IMR-90 (cell line): ENCODE data around the gene BRCA1. TPM values are rescaled to one million over a fixed set of nuclear protein-coding genes. Genes with fewer than 3 reads are reported as not detected.
A peak's percentile ranks its signal among the peaks of the same experiment; 100 is the strongest.

Experiments
- ATAC-seq: fragments of 200-7000 bp; cut with Tn5 transposase; 2 replicates; pipeline ENCODE4 v1.9.1; 2020; ENCODE audit warnings: low read depth, mild to moderate bottlenecking, moderate library complexity
- BruUV-seq: library from RNA; stranded (reverse); fragments of 400-500 nt; replicated peaks from 2 replicates; lab custom pipeline; 2021; lab: Mats Ljungman, UMichigan
- CTCF ChIA-PET: fragments of 300-600 bp; formaldehyde crosslinking; extraction: SDS; loops from one replicate; lab custom pipeline; 2021; ENCODE audit warnings: antibody characterized with exemption; lab: Yijun Ruan, JAX
- POLR2A ChIA-PET: fragments of 300-600 bp; sonication (Branson Sonifier 250); formaldehyde crosslinking; loops from one replicate; lab custom pipeline; 2022; ENCODE audit warnings: antibody characterized with exemption; ENCODE audit not compliant: unreplicated experiment; lab: Charles Lee
- DNase-seq: peaks from one replicate; pipeline ENCODE4 v3.0.0; 2013
- H2AFZ ChIP-seq: replicated peaks from 2 replicates; pipeline ENCODE3; 2013; ENCODE audit warnings: low read length, mild to moderate bottlenecking; ENCODE audit not compliant: poor library complexity
- H2AK5ac ChIP-seq: 2 replicates; pipeline ENCODE4 v1.6.1; 2013; ENCODE audit warnings: low read depth, low read length, inconsistent platforms
- H2AK9ac ChIP-seq: replicated peaks from 2 replicates; pipeline ENCODE3; 2013; ENCODE audit warnings: mild to moderate bottlenecking, low read depth, low read length, moderate library complexity; ENCODE audit not compliant: poor library complexity
- H2BK120ac ChIP-seq: 2 replicates; pipeline ENCODE4 v1.6.1; 2013; ENCODE audit warnings: low read depth, low read length, inconsistent platforms
- H2BK15ac ChIP-seq: 3 replicates; pipeline ENCODE4 v1.6.1; 2013; ENCODE audit warnings: low read depth, low read length, inconsistent platforms
- H2BK20ac ChIP-seq: 2 replicates; pipeline ENCODE4 v1.6.1; 2013; ENCODE audit warnings: low read depth, mild to moderate bottlenecking, inconsistent platforms, low read length, moderate library complexity
- H2BK5ac ChIP-seq: 2 replicates; pipeline ENCODE4 v1.6.1; 2013; ENCODE audit warnings: mild to moderate bottlenecking, low read depth, low read length, inconsistent platforms; ENCODE audit not compliant: poor library complexity, severe bottlenecking
- H3K14ac ChIP-seq: replicated peaks from 2 replicates; pipeline ENCODE4 v1.6.1; 2013; ENCODE audit warnings: low read depth, low read length, inconsistent platforms
- H3K18ac ChIP-seq: 2 replicates; pipeline ENCODE4 v1.6.1; 2013; ENCODE audit warnings: low read depth, low read length, control low read depth
- H3K23ac ChIP-seq: 2 replicates; pipeline ENCODE4 v1.6.1; 2013; ENCODE audit warnings: low read depth, low read length, inconsistent platforms
- H3K27ac ChIP-seq: 2 replicates; pipeline ENCODE4 v1.5.1; 2013; ENCODE audit warnings: mild to moderate bottlenecking, control low read depth, low read length; ENCODE audit not compliant: insufficient read depth
- H3K27me3 ChIP-seq: 2 replicates; pipeline ENCODE4 v1.6.1; 2013; ENCODE audit warnings: low read length; ENCODE audit not compliant: control insufficient read depth, insufficient read depth
- H3K36me3 ChIP-seq: 2 replicates; pipeline ENCODE4 v1.6.1; 2013; ENCODE audit warnings: low read length, mixed read lengths; ENCODE audit not compliant: control insufficient read depth, insufficient read depth
- H3K4ac ChIP-seq: 2 replicates; pipeline ENCODE4 v1.6.1; 2013; ENCODE audit warnings: low read depth, low read length, inconsistent platforms
- H3K4me1 ChIP-seq: 2 replicates; pipeline ENCODE4 v1.6.1; 2013; ENCODE audit warnings: low read length, mixed read lengths; ENCODE audit not compliant: control insufficient read depth, insufficient read depth
- H3K4me2 ChIP-seq: 2 replicates; pipeline ENCODE4 v1.6.1; 2013; ENCODE audit warnings: low read depth, mild to moderate bottlenecking, control low read depth, low read length, moderate library complexity
- H3K4me3 ChIP-seq: 2 replicates; pipeline ENCODE4 v1.5.1; 2013; ENCODE audit warnings: low read depth, mild to moderate bottlenecking, control low read depth, low read length, moderate library complexity; ENCODE audit not compliant: insufficient read depth
- H3K56ac ChIP-seq: 2 replicates; pipeline ENCODE4 v1.6.1; 2013; ENCODE audit warnings: low read length, inconsistent platforms; ENCODE audit not compliant: insufficient read depth; ENCODE audit errors: extremely low read depth
- H3K79me1 ChIP-seq, 2 experiments: 2 replicates each; pipeline ENCODE4 v1.6.1; 2013; ENCODE audit warnings: low read length in 2 of 2, inconsistent platforms in 1 of 2, low read depth in 1 of 2
- H3K9ac ChIP-seq: 2 replicates; pipeline ENCODE4 v1.6.1; 2013; ENCODE audit warnings: low read depth, low read length, control low read depth
- H3K9me1 ChIP-seq: 2 replicates; pipeline ENCODE4 v1.6.1; 2013; ENCODE audit warnings: low read length, inconsistent platforms; ENCODE audit not compliant: insufficient read depth
- H3K9me3 ChIP-seq: 2 replicates; pipeline ENCODE4 v1.6.1; 2013; ENCODE audit warnings: low read length; ENCODE audit not compliant: control insufficient read depth, insufficient read depth
- H4K20me1 ChIP-seq: 2 replicates; pipeline ENCODE4 v1.6.1; 2013; ENCODE audit warnings: low read length, inconsistent platforms; ENCODE audit not compliant: insufficient read depth
- H4K5ac ChIP-seq: 2 replicates; pipeline ENCODE4 v1.6.1; 2013; ENCODE audit warnings: mild to moderate bottlenecking, low read depth, low read length, control low read depth
- H4K8ac ChIP-seq, 2 experiments: 2 replicates each; pipeline ENCODE4 v1.6.1; 2013; ENCODE audit warnings: low read depth in 2 of 2, low read length in 2 of 2, control low read depth in 1 of 2, inconsistent platforms in 1 of 2
- H4K91ac ChIP-seq: 2 replicates; pipeline ENCODE4 v1.6.1; 2013; ENCODE audit warnings: low read depth, low read length, inconsistent platforms; ENCODE audit not compliant: insufficient read depth
- BHLHE40 ChIP-seq: fragments of 150-350 bp; IDR thresholded peaks from 2 replicates; pipeline ENCODE4 v1.6.1; 2016; ENCODE audit warnings: mild to moderate bottlenecking, low read depth, low read length
- CHD1 ChIP-seq: IDR thresholded peaks from 2 replicates; pipeline ENCODE4 v1.6.1; 2012; ENCODE audit warnings: low read depth, low read length, improper control_type of control experiment
- MAFK ChIP-seq: IDR thresholded peaks from 2 replicates; pipeline ENCODE4 v1.6.1; 2012; ENCODE audit warnings: low read depth, low read length, improper control_type of control experiment
- MAZ ChIP-seq: IDR thresholded peaks from 2 replicates; pipeline ENCODE4 v1.6.1; 2012; ENCODE audit warnings: low read depth, mild to moderate bottlenecking, low read length, improper control_type of control experiment, moderate library complexity, borderline replicate concordance
- MXI1 ChIP-seq: IDR thresholded peaks from 2 replicates; pipeline ENCODE4 v1.6.1; 2012; ENCODE audit warnings: low read depth, mild to moderate bottlenecking, low read length, moderate library complexity, borderline replicate concordance
- NFE2L2 ChIP-seq: fragments of 150-350 bp; IDR thresholded peaks from 2 replicates; pipeline ENCODE4 v1.6.1; 2016; ENCODE audit warnings: low read depth, mild to moderate bottlenecking, low read length
- RAD21 ChIP-seq: IDR thresholded peaks from 2 replicates; pipeline ENCODE4 v1.6.1; 2012; ENCODE audit warnings: low read length, improper control_type of control experiment
- RCOR1 ChIP-seq: IDR thresholded peaks from 2 replicates; pipeline ENCODE4 v1.6.1; 2012; ENCODE audit warnings: mild to moderate bottlenecking, low read length, improper control_type of control experiment; ENCODE audit not compliant: insufficient replicate concordance
- RFX5 ChIP-seq: IDR thresholded peaks from 2 replicates; pipeline ENCODE4 v1.8.0; 2012; ENCODE audit warnings: low read depth, mild to moderate bottlenecking, low read length, moderate library complexity
- WGBS, 2 experiments: methylation state at CpG; one replicate each; pipeline versions ENCODE4 v1.1.5 to v1.1.7; 2013; ENCODE audit warnings: missing lambda C conversion rate in 2 of 2; ENCODE audit not compliant: insufficient read length in 1 of 2; ENCODE audit errors: extremely low coverage in 2 of 2; 5-methylcytosine and 5-hydroxymethylcytosine counted together
- dilution Hi-C: fragments of 300-500 bp; cut with HindIII; formaldehyde crosslinking; loops from one replicate; pipeline ENCODE4 v1.14.3; 2018; ENCODE audit warnings: low sequenced_read_pairs; ENCODE audit not compliant: unreplicated experiment
- in situ Hi-C: fragments of 300-500 bp; cut with MboI; formaldehyde crosslinking; loops from 3 replicates; pipeline ENCODE4 v1.14.3; 2019; ENCODE audit warnings: low sequenced_read_pairs, inconsistent platforms, mixed read lengths
- intact Hi-C: fragments of 100-400 bp; cut with micrococcal nuclease; formaldehyde crosslinking; loops from 2 replicates; pipeline ENCODE4 v1.10.0; 2022
- polyA plus RNA-seq, 3 experiments: library from polyadenylated mRNA; depleted of rRNA; stranded (reverse); fragments of >200 nt; gene quantifications; 2 replicates each; pipeline ENCODE4 v1.2.3, GENCODE V29; 2012; ENCODE audit warnings: low replicate concordance in 1 of 3
- total RNA-seq: library from RNA; depleted of rRNA; stranded (reverse); fragments of >200 nt; gene quantifications from 2 replicates; pipeline ENCODE4 v1.2.3, GENCODE V29; 2012
- TF ChIP-seq, protein P1 (sequence below): conservative IDR thresholded peaks from 2 replicates; pipeline ENCODE4 v1.5.1; 2012; ENCODE audit warnings: mild to moderate bottlenecking, low read depth, low read length, improper control_type of control experiment
- TF ChIP-seq, protein P2 (sequence below): fragments of 150-350 bp; IDR thresholded peaks from 2 replicates; pipeline ENCODE4 v1.6.1; 2016; ENCODE audit warnings: low read depth, mild to moderate bottlenecking, low read length, moderate library complexity, borderline replicate concordance
- TF ChIP-seq, protein P3 (sequence below): fragments of 150-350 bp; IDR thresholded peaks from 2 replicates; pipeline ENCODE4 v1.6.1; 2017; ENCODE audit warnings: mild to moderate bottlenecking, antibody characterized with exemption, low read length, low read depth

BRCA1 gene
- total and polyA plus RNA-seq, 2 of the 4 experiments (the other 2 are of a cell fraction), result 8.3 to 17.7 TPM

DNA sequence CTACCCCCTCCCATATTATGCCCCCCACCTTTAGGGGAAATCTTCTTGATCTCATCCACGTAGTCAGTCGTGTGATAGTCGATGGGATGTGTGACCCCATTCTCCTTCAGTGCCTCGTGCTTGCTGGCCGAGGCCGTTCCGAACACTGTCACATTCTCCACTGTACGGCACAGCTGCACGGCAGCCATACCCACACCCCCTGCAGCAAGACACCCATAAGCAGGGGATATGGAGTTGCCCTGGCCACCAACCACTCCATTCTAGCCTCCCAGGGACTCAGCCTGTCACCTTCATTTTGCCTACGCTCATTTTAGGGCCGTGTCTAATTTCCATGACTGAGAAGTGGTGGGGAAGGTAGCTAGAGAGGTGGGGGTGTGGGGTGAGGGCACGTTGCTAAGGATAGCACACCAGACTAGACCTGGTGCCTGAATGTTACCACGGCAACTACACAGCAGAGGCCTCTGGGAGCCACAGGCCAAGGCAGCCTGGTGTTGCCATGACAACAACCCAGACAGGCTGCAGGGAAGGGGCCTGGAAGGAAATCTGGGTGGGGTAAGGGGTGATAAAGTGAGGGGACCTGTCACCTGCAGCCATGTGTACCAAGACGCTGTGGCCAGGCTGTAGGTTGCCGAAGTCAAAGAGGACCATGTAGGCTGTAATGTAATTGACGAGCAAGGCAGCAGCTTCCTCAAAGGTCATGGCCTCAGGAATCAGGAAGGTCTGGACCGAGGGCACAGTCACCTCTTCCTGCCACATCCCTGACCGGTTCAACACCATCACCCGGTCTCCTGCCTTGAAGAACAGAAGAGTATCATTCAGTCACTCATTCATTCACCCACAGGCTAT is 106.9 kb downstream of the BRCA1 start:
- Histone ChIP-seq H4K8ac (no peak overlapping the region), H3K4ac (no peak overlapping the region), H3K14ac (no peak overlapping the region), H4K91ac (no peak overlapping the region), H2AFZ (no peak overlapping the region), H2BK120ac (no peak overlapping the region), H3K4me2 (no peak overlapping the region), H2AK5ac (no peak overlapping the region), H3K36me3 (peaks cover 52% of the 10 kb centered on the region), H2AK9ac (peak overlapping the region; percentile 50), H3K27me3 (no peaks in the 10 kb centered on the region), H3K18ac (no peak overlapping the region), H2BK20ac (no peak overlapping the region), H3K4me1 (peaks cover 12% of the 10 kb centered on the region), H3K79me1 (peaks cover 15 to 66% of the 10 kb centered on the region in 2 experiments; a peak in 3 of 4 replicates), H4K5ac (no peak overlapping the region), H2BK5ac (no peak overlapping the region), H4K20me1 (peaks cover 32% of the 10 kb centered on the region; the same call in 1 of the 2 replicates), H3K56ac (no peak overlapping the region), H3K9ac (no peak overlapping the region), H3K23ac (peak overlapping the region; percentile 45), H3K27ac (no peak overlapping the region), H3K9me1 (peaks cover 27% of the 10 kb centered on the region), H2BK15ac (no peak overlapping the region), H3K9me3 (no peaks in the 10 kb centered on the region), H3K4me3 (no peak overlapping the region)
- no peak for ATAC-seq
- ChIA-PET POLR2A (no interaction called here), CTCF (no interaction called here)
- intact Hi-C loops (no loop called here), dilution Hi-C loops (no loop called here), in situ Hi-C loops (no loop called here)
- no peak for TF ChIP-seq BHLHE40
- TF ChIP-seq, protein P1, sequence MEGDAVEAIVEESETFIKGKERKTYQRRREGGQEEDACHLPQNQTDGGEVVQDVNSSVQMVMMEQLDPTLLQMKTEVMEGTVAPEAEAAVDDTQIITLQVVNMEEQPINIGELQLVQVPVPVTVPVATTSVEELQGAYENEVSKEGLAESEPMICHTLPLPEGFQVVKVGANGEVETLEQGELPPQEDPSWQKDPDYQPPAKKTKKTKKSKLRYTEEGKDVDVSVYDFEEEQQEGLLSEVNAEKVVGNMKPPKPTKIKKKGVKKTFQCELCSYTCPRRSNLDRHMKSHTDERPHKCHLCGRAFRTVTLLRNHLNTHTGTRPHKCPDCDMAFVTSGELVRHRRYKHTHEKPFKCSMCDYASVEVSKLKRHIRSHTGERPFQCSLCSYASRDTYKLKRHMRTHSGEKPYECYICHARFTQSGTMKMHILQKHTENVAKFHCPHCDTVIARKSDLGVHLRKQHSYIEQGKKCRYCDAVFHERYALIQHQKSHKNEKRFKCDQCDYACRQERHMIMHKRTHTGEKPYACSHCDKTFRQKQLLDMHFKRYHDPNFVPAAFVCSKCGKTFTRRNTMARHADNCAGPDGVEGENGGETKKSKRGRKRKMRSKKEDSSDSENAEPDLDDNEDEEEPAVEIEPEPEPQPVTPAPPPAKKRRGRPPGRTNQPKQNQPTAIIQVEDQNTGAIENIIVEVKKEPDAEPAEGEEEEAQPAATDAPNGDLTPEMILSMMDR, result no peak
- no peak for TF ChIP-seq RCOR1
- no peak for TF ChIP-seq MAZ
- no peak for TF ChIP-seq NFE2L2
- no peak for TF ChIP-seq MXI1
- TF ChIP-seq CHD1, result no peak
- TF ChIP-seq RAD21, result no peak
- TF ChIP-seq, protein P2, sequence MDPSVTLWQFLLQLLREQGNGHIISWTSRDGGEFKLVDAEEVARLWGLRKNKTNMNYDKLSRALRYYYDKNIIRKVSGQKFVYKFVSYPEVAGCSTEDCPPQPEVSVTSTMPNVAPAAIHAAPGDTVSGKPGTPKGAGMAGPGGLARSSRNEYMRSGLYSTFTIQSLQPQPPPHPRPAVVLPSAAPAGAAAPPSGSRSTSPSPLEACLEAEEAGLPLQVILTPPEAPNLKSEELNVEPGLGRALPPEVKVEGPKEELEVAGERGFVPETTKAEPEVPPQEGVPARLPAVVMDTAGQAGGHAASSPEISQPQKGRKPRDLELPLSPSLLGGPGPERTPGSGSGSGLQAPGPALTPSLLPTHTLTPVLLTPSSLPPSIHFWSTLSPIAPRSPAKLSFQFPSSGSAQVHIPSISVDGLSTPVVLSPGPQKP, result no peak
- TF ChIP-seq, protein P3, sequence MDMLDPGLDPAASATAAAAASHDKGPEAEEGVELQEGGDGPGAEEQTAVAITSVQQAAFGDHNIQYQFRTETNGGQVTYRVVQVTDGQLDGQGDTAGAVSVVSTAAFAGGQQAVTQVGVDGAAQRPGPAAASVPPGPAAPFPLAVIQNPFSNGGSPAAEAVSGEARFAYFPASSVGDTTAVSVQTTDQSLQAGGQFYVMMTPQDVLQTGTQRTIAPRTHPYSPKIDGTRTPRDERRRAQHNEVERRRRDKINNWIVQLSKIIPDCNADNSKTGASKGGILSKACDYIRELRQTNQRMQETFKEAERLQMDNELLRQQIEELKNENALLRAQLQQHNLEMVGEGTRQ, result no peak
- TF ChIP-seq RFX5, result no peak
- no peak for TF ChIP-seq MAFK
- BruUV-seq, result no TSS peak
- DNase-seq, result no peak
- whole genome bisulfite sequencing, 2 experiments, result 74% methylated on average over 4 of the region's 19 CpGs; no CpG with 5 or more reads in 1 of the 2 experiments
